Choroid plexus epithelial cell (primary cell): ENCODE results near the gene MIER2.
"Not testable (repeated sequence)": the region's sequence is repeated elsewhere in the genome, so short reads cannot be mapped to it uniquely, and the experiment has no call there.

ENCODE experiments used
- DNase-seq: peaks from one replicate; pipeline ENCODE4 v3.0.0-alpha.2; 2010; ENCODE audit warnings: low read depth
- H3K4me3 ChIP-seq: 2 replicates; pipeline ENCODE4 v1.5.1; 2011; ENCODE audit warnings: low read depth, mild to moderate bottlenecking, control low read depth, low read length, moderate library complexity
- CTCF ChIP-seq: conservative IDR thresholded peaks from 2 replicates; pipeline ENCODE4 v1.5.1; 2011; ENCODE audit warnings: low read depth, mild to moderate bottlenecking, control low read depth, inconsistent platforms, low read length, moderate library complexity

MIER2 gene

GRCh38 chr19:367561-367960 is 23.0 kb upstream of the MIER2 start:
- no peak overlapping the region for H3K4me3 ChIP-seq
- no peak for DNase-seq
- TF ChIP-seq CTCF = no peak

GRCh38 chr19:366951-367350 is 22.4 kb upstream of the MIER2 start:
- TF ChIP-seq CTCF = no peak
- DNase-seq = no peak
- H3K4me3 ChIP-seq = no peak overlapping the region

- no peak for DNase-seq
- H3K4me3 ChIP-seq = no peak overlapping the region
- TF ChIP-seq CTCF = no peak
Observed at GRCh38 chr19:366205-366783, 21.7 kb upstream of the MIER2 start.

GRCh38 chr19:364496-365287 is 20.1 kb upstream of the MIER2 start:
- TF ChIP-seq CTCF = no peak
- no peak overlapping the region for H3K4me3 ChIP-seq
- DNase-seq = no peak

GRCh38 chr19:362683-363082 is 18.1 kb upstream of the MIER2 start:
- TF ChIP-seq CTCF = no peak
- no peak for DNase-seq
- H3K4me3 ChIP-seq = no peak overlapping the region

GRCh38 chr19:362154-362553 is 17.6 kb upstream of the MIER2 start:
- H3K4me3 ChIP-seq = no peak overlapping the region
- no peak for DNase-seq
- TF ChIP-seq CTCF = no peak

- no peak for TF ChIP-seq CTCF
- H3K4me3 ChIP-seq = no peak overlapping the region
- no peak for DNase-seq
Observed at GRCh38 chr19:359653-359925, 15.0 kb upstream of the MIER2 start.

- not testable (repeated sequence) for DNase-seq, H3K4me3 ChIP-seq
Observed at GRCh38 chr19:355536-355935, 10.9 kb upstream of the MIER2 start.
